GM19467 (cell line): ENCODE results near the gene WNT10A.

Experiments used
- ATAC-seq: cut with Tn5 transposase; IDR thresholded peaks from one replicate; pipeline ENCODE4 v1.9.1; 2021; ENCODE audit warnings: mild to moderate bottlenecking, moderate library complexity; ENCODE audit not compliant: unreplicated experiment

Gene WNT10A

GRCh38 chr2:218857371-218858137, 23.1 kb upstream of the WNT10A start:
- no peak for ATAC-seq

- ATAC-seq: no peak
Measured at GRCh38 chr2:218858138-218858445, 22.6 kb upstream of the WNT10A start.

GRCh38 chr2:218858671-218859555, 21.7 kb upstream of the WNT10A start:
- ATAC-seq: no peak

- ATAC-seq: no peak
Measured at GRCh38 chr2:218859556-218859987, 21.1 kb upstream of the WNT10A start, which contains the start of gene WNT6. TSS of gene WNT6 (plus strand) at chr2:218859805. CDS start at chr2:218860038, 233 bp downstream.

GRCh38 chr2:218859988-218860831, 20.4 kb upstream of the WNT10A start:
- ATAC-seq: no peak

- ATAC-seq: no peak
Measured at GRCh38 chr2:218860950-218861381, 19.7 kb upstream of the WNT10A start.

- no peak for ATAC-seq
Measured at GRCh38 chr2:218861645-218862318, 18.9 kb upstream of the WNT10A start.

GRCh38 chr2:218863021-218863520, 17.6 kb upstream of the WNT10A start:
- ATAC-seq: no peak

GRCh38 chr2:218865396-218865795, 15.3 kb upstream of the WNT10A start:
- no peak for ATAC-seq

GRCh38 chr2:218865999-218866398, 14.7 kb upstream of the WNT10A start:
- no peak for ATAC-seq

- ATAC-seq: no peak
Measured at GRCh38 chr2:218867900-218868299, 12.8 kb upstream of the WNT10A start.

GRCh38 chr2:218869064-218869463, 11.6 kb upstream of the WNT10A start:
- ATAC-seq: no peak

GRCh38 chr2:218870984-218871344, 9.7 kb upstream of the WNT10A start:
- no peak for ATAC-seq

- ATAC-seq: no peak
Measured at GRCh38 chr2:218871345-218872302, 9.0 kb upstream of the WNT10A start.

- no peak for ATAC-seq
Measured at GRCh38 chr2:218872645-218873358, 7.8 kb upstream of the WNT10A start.

- ATAC-seq: no peak
Measured at GRCh38 chr2:218873359-218874194, 7.1 kb upstream of the WNT10A start.

- ATAC-seq: no peak
Measured at GRCh38 chr2:218875692-218876246, 4.9 kb upstream of the WNT10A start.
